Stimulated activated CD8-positive, alpha-beta memory T cell treated with anti-CD3 and anti-CD28 coated beads, Interleukin-7, amount 100 ng/mL, for 48 hours (primary cell): ENCODE measurements around the gene RTF2.
A peak's percentile ranks its signal among the peaks of the same experiment; 100 is the strongest.

Experiments used
- DNase-seq, 2 donors: peaks; one replicate each; pipeline ENCODE4 v3.0.0-alpha.2; 2020; ENCODE audit warnings: low read depth in 1 of 2; ENCODE audit errors: extremely low read depth in 1 of 2

RTF2 gene

DNA sequence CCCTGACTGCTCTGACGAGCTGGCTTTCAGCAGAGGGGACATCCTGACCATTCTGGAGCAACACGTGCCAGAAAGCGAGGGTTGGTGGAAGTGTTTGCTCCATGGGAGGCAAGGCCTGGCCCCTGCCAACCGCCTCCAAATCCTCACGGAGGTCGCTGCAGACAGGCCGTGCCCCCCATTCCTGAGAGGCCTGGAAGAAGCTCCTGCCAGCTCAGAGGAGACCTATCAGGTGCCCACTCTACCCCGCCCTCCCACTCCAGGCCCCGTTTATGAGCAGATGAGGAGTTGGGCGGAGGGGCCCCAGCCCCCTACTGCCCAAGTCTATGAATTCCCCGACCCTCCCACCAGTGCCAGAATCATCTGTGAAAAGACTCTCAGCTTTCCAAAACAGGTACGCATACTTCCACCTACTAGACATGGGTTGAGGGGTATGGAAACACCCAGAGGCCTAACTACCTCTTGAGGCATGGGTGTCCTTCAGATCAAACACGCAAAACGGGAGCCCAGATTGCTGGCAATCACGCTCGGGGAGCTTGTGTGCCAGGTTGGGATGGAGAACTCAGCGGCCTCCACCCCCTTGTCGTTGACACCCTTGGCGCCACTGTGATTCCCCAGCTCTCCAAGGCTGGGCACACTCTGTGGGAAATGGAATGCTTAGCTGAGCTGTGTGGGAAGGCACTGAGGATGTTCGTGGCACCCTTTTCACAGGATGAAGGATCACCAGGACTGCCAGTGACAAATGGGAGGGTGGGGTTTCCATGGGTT lies 31.0 kb upstream of the RTF2 start:
- DNase-seq: no peak

- DNase-seq: no peak
Measured at GRCh38 chr20:56438284-56438683, 30.1 kb upstream of the RTF2 start.

DNA sequence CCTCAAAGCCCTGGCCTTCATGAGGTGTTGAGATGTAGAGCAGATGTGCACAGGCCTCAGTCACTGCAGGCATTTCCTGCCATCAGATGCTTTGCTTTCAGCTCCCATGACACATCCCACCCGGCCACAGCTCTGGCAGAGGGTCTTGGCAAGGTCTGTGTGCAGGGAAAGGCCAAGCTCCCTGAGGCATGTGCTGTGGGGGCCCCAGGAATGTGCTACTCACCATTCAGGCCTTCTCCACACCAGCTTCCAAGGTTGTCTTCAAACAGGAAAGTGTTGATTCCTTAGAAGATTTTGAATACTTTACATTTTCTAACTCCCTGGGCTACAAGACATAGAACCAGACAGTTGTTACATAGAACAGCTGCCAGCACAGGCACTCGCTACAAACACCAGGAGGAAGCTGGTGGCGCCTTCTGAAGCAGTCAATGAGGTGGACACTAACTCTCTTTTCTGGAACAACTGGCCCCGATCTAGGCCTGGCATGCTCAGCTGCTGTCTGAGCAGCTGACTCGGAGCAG lies 28.6 kb upstream of the RTF2 start:
- no peak for DNase-seq

- DNase-seq: peak; percentile 35 to 67
Measured at GRCh38 chr20:56440346-56441007, 27.9 kb upstream of the RTF2 start.

DNA sequence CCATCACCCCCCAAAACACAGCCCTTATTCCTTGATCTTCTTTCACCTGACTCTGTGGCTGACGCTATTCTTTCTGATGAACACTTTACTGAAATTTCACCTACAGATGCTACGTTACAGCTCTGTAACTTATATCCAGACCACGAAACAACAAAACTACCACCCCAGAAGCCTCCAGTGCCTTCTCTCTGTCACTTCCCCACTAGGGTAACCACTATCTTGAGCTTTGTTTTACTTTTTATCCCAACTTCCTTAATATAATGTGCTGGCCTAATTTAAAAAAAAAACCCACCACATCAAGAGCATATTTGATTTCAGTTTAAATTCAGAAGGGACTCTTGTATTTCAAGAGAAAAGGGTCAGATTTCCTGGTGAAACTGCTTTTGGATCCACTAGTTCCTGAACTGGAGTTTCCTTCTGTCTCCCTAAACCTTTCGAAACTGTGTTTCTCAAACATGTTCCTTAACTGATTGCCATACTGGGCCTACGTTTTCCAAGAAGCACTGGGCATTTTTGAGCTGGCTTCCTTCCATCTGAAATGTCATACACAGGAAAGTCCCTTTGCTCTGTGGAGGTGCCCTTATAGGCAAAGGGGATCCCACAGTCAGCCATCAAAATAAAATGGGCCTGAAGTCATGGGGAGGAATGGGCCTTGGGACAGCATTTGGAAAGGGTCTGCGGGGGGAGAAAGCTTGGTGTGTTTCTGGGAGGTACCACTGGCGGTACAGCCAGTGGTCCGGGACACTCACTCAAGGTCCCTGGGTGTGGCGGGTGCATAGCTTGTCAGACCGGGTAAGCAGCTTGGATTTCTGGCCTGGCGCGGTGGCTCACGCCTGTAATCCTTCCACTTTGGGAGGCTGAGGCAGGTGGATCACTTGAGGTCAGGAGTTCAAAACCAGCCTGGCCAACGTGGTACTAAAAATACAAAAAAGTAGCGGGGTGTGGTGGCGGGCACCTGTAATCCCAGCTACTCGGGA lies 25.8 kb upstream of the RTF2 start:
- no peak for DNase-seq

DNA sequence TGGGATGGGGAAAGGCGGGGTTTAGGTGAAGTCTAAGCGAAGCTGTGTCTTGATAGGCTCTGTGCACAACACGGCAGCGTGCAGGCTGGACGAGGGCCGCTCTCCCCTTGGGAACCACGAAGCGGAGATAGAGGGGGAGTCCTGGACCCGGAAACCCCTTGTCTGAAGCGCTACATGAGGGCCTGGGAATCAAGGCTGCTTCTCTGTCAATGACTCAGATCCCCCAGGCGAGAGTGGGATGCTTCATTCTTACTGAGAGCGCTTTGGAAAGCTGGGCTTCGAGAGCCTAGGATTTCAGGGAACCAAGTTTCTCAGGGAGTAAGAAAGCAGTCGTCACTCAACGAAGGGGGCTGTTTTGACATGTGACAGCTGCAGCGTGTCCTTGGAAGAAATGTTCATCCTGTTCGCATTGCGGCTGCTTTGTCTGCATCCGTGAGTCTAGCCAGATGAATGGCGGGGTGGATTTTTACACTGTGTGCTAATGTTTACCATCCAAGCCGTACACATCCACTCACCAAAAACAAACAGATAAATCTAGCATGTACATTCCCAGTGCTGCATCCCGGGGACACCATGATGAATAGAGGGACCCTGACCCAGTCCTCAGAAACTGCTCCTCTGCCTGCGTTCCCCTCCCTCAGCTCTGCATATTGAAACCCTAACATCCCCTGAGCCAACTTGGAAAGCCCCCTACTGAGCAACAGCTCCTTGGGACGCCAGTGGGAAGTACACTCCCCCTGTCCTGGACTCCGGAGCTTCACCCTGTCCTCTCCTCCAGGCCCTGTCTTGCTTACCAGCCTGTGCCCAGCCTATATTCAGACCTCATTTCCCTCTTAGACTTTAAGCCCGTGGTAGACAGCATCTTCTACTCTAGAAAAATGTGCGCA lies 24.5 kb upstream of the RTF2 start:
- no peak for DNase-seq

- DNase-seq: no peak
Measured at GRCh38 chr20:56445130-56445529, 23.3 kb upstream of the RTF2 start.

DNA sequence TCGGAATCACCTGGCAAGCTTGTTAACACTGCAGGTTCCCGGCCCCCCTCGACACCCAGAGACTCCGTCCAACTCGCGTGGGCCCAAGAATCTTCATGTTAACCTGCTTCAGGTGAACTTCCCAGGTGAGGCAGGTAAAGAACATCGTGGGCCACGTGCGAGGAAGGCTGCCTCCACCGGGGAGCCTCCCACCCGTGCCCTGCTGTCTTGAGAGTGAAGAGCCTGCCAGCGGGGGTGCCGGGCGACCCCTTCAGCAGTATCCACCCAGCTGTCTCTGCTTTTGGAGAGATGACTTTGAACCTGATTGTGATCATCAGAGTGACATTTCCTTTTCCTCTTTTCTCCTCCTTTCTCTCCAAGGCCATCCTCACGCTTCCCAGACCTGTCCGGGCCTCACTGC lies 22.9 kb upstream of the RTF2 start:
- no peak for DNase-seq

- DNase-seq: no peak
Measured at GRCh38 chr20:56447227-56447626, 21.2 kb upstream of the RTF2 start.

DNA sequence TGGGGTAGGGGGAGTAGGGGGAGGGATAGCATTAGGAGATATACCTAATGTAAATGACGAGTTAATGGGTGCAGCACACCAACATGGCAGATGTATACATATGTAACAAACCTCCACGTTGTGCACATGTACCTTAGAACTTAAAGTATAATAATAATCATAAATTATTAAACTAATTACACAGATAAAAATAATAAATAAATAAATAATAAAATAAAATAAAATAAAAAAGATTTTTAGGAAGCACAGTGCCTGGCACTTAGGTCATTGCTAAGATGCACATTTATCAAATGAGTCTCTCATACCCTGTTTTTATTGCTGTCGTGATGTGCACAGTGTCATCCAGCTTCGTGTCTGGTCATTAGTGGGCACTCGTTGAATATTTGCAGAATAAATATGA lies 19.0 kb upstream of the RTF2 start:
- DNase-seq: no peak

GRCh38 chr20:56451056-56451765 lies 17.2 kb upstream of the RTF2 start:
- DNase-seq: no peak

GRCh38 chr20:56453352-56453751 lies 15.1 kb upstream of the RTF2 start:
- DNase-seq: no peak

DNA sequence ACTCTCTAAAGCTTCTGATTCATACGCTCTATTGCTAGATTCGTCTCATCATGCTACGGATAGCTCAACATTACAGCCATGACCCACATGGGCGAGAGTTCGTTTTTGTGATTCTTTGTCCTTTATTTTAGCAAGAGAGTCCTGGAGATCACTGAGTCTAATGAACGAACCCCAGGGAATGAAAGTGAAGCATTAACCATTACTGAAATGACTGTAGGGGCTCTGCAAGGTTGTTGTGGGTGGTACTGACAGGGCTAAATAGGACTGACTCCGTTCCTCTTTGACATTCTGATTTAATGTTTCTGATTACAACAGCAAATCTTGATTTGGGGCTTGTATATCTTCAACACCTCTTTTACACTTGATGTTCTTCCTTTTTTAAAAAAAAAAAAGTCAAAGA lies 13.7 kb upstream of the RTF2 start:
- DNase-seq: no peak

GRCh38 chr20:56458206-56458821 lies 10.1 kb upstream of the RTF2 start:
- no peak for DNase-seq

GRCh38 chr20:56460459-56460858 lies 8.0 kb upstream of the RTF2 start:
- no peak for DNase-seq

GRCh38 chr20:56461576-56461975 lies 6.9 kb upstream of the RTF2 start:
- DNase-seq: no peak

- DNase-seq: no peak
Measured at GRCh38 chr20:56463428-56463827, 5.0 kb upstream of the RTF2 start.

DNA sequence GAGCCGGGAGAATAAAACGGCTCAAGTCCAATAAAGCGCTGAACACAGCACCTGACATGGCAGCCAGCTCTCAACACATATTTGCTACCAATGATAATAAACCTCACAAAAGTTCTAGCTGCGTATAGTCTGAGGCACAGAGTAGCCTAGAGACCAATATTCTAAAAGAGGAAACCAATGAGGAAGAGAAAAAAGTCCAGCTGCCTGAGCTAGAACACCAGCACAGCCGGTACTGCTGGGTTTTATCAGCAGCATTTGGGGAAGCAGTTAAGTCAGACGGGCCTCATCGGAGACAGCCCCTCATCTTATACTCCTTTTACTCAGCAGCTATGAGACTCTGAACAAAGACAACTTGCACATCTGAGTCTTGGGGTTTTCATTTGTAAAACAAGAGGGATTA lies 2.4 kb upstream of the RTF2 start:
- DNase-seq: no peak

DNA sequence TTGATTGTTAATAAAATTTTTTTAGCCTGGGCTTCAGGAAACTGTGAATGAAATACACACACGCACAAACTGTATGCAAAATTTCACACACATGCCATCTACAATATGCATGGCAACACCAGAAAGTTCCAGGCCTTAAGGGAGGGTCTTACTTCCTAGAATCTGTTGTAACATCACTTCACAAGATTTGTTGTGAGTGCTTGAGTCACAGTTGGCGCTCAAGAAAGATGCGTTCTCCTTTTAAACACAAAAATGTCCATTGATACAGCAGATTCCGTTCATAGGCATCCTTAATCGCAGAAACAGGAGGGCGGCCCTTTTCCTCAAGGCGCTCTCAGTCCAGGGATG lies 485 bp upstream of the RTF2 start:
- no peak for DNase-seq
